Stimulated activated naive B cell treated with anti-CD40 and anti-IgM and Interleukin-4, amounts not matched to agents 10 μg/mL and 1 μg/mL and 100 μg/mL, for 72 hours (primary cell): ENCODE data around the gene FXN.

ENCODE experiments used
- ATAC-seq, 2 donors: fragments of 150-1000 bp; cut with Tn5 transposase; replicated peaks; 2 replicates each; pipeline ENCODE4 v1.10.0; 2021; ENCODE audit warnings: moderate library complexity in 1 of 2
- DNase-seq: peaks from one replicate; pipeline ENCODE4 v3.0.0; 2021
- H3K27ac Mint-ChIP-seq: one replicate; pipeline ENCODE4 v1.8.0; 2022; ENCODE audit warnings: mild to moderate bottlenecking, mixed read lengths
- H3K27me3 Mint-ChIP-seq, 2 donors: one replicate each; pipeline ENCODE4 v1.8.0; 2022; ENCODE audit warnings: mixed read lengths in 2 of 2
- H3K36me3 Mint-ChIP-seq, 2 donors: one replicate each; pipeline ENCODE4 v1.8.0; 2022; ENCODE audit warnings: mixed read lengths in 2 of 2, mild to moderate bottlenecking in 1 of 2
- H3K4me1 Mint-ChIP-seq, 2 donors: one replicate each; pipeline ENCODE4 v1.8.0; 2022; ENCODE audit warnings: mixed read lengths in 2 of 2, mild to moderate bottlenecking in 1 of 2
- H3K4me3 Mint-ChIP-seq, 2 donors: one replicate each; pipeline ENCODE4 v1.8.0; 2022; ENCODE audit warnings: mild to moderate bottlenecking in 2 of 2, mixed read lengths in 2 of 2, moderate library complexity in 1 of 2
- H3K9me3 Mint-ChIP-seq, 2 donors: one replicate each; pipeline ENCODE4 v1.8.0; 2022; ENCODE audit warnings: mixed read lengths in 2 of 2, mild to moderate bottlenecking in 1 of 2

Gene FXN

GRCh38 chr9:69065660-69066059, 30.1 kb downstream of the FXN start:
- Mint-ChIP-seq H3K36me3 (peaks cover 29 to 53% of the 10 kb centered on the region in 2 donors), H3K27ac (no peak overlapping the region), H3K27me3 (no peaks in the 10 kb centered on the region), H3K4me1 (peaks cover 2 to 3% of the 10 kb centered on the region in 2 donors), H3K9me3 (no peaks in the 10 kb centered on the region), H3K4me3 (no peak overlapping the region)
- DNase-seq (no peak), ATAC-seq (no peak)

GRCh38 chr9:69066955-69067354, 31.4 kb downstream of the FXN start:
- H3K4me3 Mint-ChIP-seq = no peak overlapping the region
- no peaks in the 10 kb centered on the region for H3K4me1 Mint-ChIP-seq
- H3K36me3 Mint-ChIP-seq = peaks cover 27 to 44% of the 10 kb centered on the region in 2 donors
- ATAC-seq = no peak
- no peak overlapping the region for H3K27ac Mint-ChIP-seq
- no peaks in the 10 kb centered on the region for H3K27me3 Mint-ChIP-seq
- no peak for DNase-seq
- H3K9me3 Mint-ChIP-seq = no peaks in the 10 kb centered on the region

- no peak for ATAC-seq
- Mint-ChIP-seq H3K4me3 (no peak overlapping the region), H3K4me1 (no peaks in the 10 kb centered on the region), H3K27ac (no peak overlapping the region), H3K36me3 (peaks cover 40 to 52% of the 10 kb centered on the region in 2 donors), H3K9me3 (no peaks in the 10 kb centered on the region), H3K27me3 (no peaks in the 10 kb centered on the region)
- no peak for DNase-seq
Observed at GRCh38 chr9:69070201-69070600, 34.6 kb downstream of the FXN start.

- Mint-ChIP-seq H3K4me1 (no peaks in the 10 kb centered on the region), H3K27me3 (no peaks in the 10 kb centered on the region), H3K9me3 (no peaks in the 10 kb centered on the region), H3K4me3 (no peak overlapping the region), H3K36me3 (peaks cover 37 to 45% of the 10 kb centered on the region in 2 donors), H3K27ac (no peak overlapping the region)
- ATAC-seq (no peak), DNase-seq (no peak)
Observed at GRCh38 chr9:69071059-69071458, 35.5 kb downstream of the FXN start.

- Mint-ChIP-seq H3K36me3 (peaks cover 27 to 34% of the 10 kb centered on the region in 2 donors), H3K4me1 (no peaks in the 10 kb centered on the region), H3K27ac (no peak overlapping the region), H3K9me3 (no peaks in the 10 kb centered on the region), H3K4me3 (no peak overlapping the region), H3K27me3 (no peaks in the 10 kb centered on the region)
- ATAC-seq (no peak), DNase-seq (no peak)
Observed at GRCh38 chr9:69073103-69073502, 37.6 kb downstream of the FXN start.

GRCh38 chr9:69074801-69075200, 39.2 kb downstream of the FXN start:
- DNase-seq = no peak
- H3K36me3 Mint-ChIP-seq = peaks cover 16 to 29% of the 10 kb centered on the region in 2 donors
- no peak overlapping the region for H3K27ac Mint-ChIP-seq

GRCh38 chr9:69076550-69076949, 41.0 kb downstream of the FXN start:
- Mint-ChIP-seq H3K27ac (no peak overlapping the region), H3K4me1 (no peaks in the 10 kb centered on the region), H3K27me3 (no peaks in the 10 kb centered on the region), H3K36me3 (peaks cover 17 to 36% of the 10 kb centered on the region in 2 donors), H3K9me3 (peaks cover 0 to 4% of the 10 kb centered on the region in 2 donors), H3K4me3 (no peak overlapping the region)
- DNase-seq = no peak
- no peak for ATAC-seq

More at GRCh38 chr9:69074801-69075200, 39.2 kb downstream of the FXN start:
- ATAC-seq = no peak
- Mint-ChIP-seq H3K9me3 (no peaks in the 10 kb centered on the region), H3K4me3 (no peak overlapping the region), H3K27me3 (no peaks in the 10 kb centered on the region), H3K4me1 (no peaks in the 10 kb centered on the region)

- Mint-ChIP-seq H3K36me3 (peaks cover 8 to 28% of the 10 kb centered on the region in 2 donors), H3K27me3 (no peaks in the 10 kb centered on the region), H3K27ac (no peak overlapping the region), H3K9me3 (peaks cover 0 to 4% of the 10 kb centered on the region in 2 donors), H3K4me1 (no peaks in the 10 kb centered on the region), H3K4me3 (no peak overlapping the region)
- ATAC-seq (no peak), DNase-seq (no peak)
Observed at GRCh38 chr9:69078069-69078468, 42.5 kb downstream of the FXN start.

GRCh38 chr9:69078581-69078980, 43.0 kb downstream of the FXN start:
- Mint-ChIP-seq H3K27ac (no peak overlapping the region), H3K9me3 (peaks cover 0 to 4% of the 10 kb centered on the region in 2 donors), H3K4me1 (no peaks in the 10 kb centered on the region), H3K36me3 (peaks cover 3 to 23% of the 10 kb centered on the region in 2 donors), H3K27me3 (no peaks in the 10 kb centered on the region), H3K4me3 (no peak overlapping the region)
- DNase-seq (no peak), ATAC-seq (no peak)

- H3K27ac Mint-ChIP-seq = no peak overlapping the region
- ATAC-seq (no peak), DNase-seq (no peak)
- no peak overlapping the region for H3K4me3 Mint-ChIP-seq
- no peaks in the 10 kb centered on the region for H3K27me3 Mint-ChIP-seq
- no peaks in the 10 kb centered on the region for H3K4me1 Mint-ChIP-seq
- H3K36me3 Mint-ChIP-seq = peaks cover 3 to 23% of the 10 kb centered on the region in 2 donors
- H3K9me3 Mint-ChIP-seq = peaks cover 0 to 4% of the 10 kb centered on the region in 2 donors
Observed at GRCh38 chr9:69079186-69079585, 43.6 kb downstream of the FXN start.

GRCh38 chr9:69081261-69081660, 45.7 kb downstream of the FXN start:
- Mint-ChIP-seq H3K27me3 (no peaks in the 10 kb centered on the region), H3K4me3 (no peak overlapping the region), H3K27ac (no peak overlapping the region), H3K36me3 (peaks cover 3 to 22% of the 10 kb centered on the region in 2 donors), H3K4me1 (no peaks in the 10 kb centered on the region), H3K9me3 (peaks cover 0 to 4% of the 10 kb centered on the region in 2 donors)
- no peak for DNase-seq
- ATAC-seq = no peak

- no peaks in the 10 kb centered on the region for H3K27me3 Mint-ChIP-seq
- peaks cover 3 to 17% of the 10 kb centered on the region in 2 donors for H3K36me3 Mint-ChIP-seq
- no peak overlapping the region for H3K27ac Mint-ChIP-seq
- H3K9me3 Mint-ChIP-seq = peaks cover 0 to 4% of the 10 kb centered on the region in 2 donors
- no peak overlapping the region for H3K4me3 Mint-ChIP-seq
- H3K4me1 Mint-ChIP-seq = no peaks in the 10 kb centered on the region
- DNase-seq (no peak), ATAC-seq (no peak)
Observed at GRCh38 chr9:69083321-69083720, 47.8 kb downstream of the FXN start.

- Mint-ChIP-seq H3K4me3 (no peak overlapping the region), H3K27ac (no peak overlapping the region), H3K27me3 (no peaks in the 10 kb centered on the region), H3K36me3 (peaks cover 3 to 5% of the 10 kb centered on the region in 2 donors), H3K9me3 (peaks cover 0 to 4% of the 10 kb centered on the region in 2 donors), H3K4me1 (no peaks in the 10 kb centered on the region)
- no peak for DNase-seq
- no peak for ATAC-seq
Observed at GRCh38 chr9:69085569-69086283, 50.2 kb downstream of the FXN start.

- H3K36me3 Mint-ChIP-seq = no peaks in the 10 kb centered on the region
- DNase-seq (no peak), ATAC-seq (no peak)
- peaks cover 0 to under 1% of the 10 kb centered on the region in 2 donors for H3K9me3 Mint-ChIP-seq
- H3K4me3 Mint-ChIP-seq = no peak overlapping the region
- H3K27me3 Mint-ChIP-seq = no peaks in the 10 kb centered on the region
- H3K27ac Mint-ChIP-seq = no peak overlapping the region
- H3K4me1 Mint-ChIP-seq = no peaks in the 10 kb centered on the region
Observed at GRCh38 chr9:69086312-69086711, 50.8 kb downstream of the FXN start.

GRCh38 chr9:69086769-69087168, 51.2 kb downstream of the FXN start:
- ATAC-seq (no peak), DNase-seq (no peak)
- H3K4me1 Mint-ChIP-seq = no peaks in the 10 kb centered on the region

More at GRCh38 chr9:69086769-69087168, 51.2 kb downstream of the FXN start:
- H3K9me3 Mint-ChIP-seq = no peaks in the 10 kb centered on the region
- H3K27me3 Mint-ChIP-seq = no peaks in the 10 kb centered on the region
- H3K36me3 Mint-ChIP-seq = no peaks in the 10 kb centered on the region
- H3K4me3 Mint-ChIP-seq = no peak overlapping the region
- no peak overlapping the region for H3K27ac Mint-ChIP-seq
